ENCODE measurements around the gene TRPT1.

GRCh38 chr11:64265176-64266160, 39.5 kb upstream of the TRPT1 start:
- no peak for TF ChIP-seq EZH2 (IDR thresholded peaks at IDR 0.05; ENCODE audit: insufficient read depth, low read length)
- TF ChIP-seq CTCF (IDR thresholded peaks at IDR 0.05; ENCODE audit: insufficient read depth, low read depth, low read length): no peak
